Activated T-cell treated with anti-CD3 and anti-CD28 coated beads, Interleukin-2, amount 50 U/mL, for 72 hours (primary cell): ENCODE results near the gene TLDC2. TPM values are rescaled to one million over a fixed set of nuclear protein-coding genes. Genes with fewer than 3 reads are reported as not detected.
"Not testable (repeated sequence)": the region's sequence is repeated elsewhere in the genome, so short reads cannot be mapped to it uniquely, and the experiment has no call there.

Source experiments
- ATAC-seq, 2 donors: fragments of 150-1000 bp; cut with Tn5 transposase; replicated peaks in 1 of 2; 2 replicates each; pipeline ENCODE4 v1.10.0; 2021; ENCODE audit warnings: moderate library complexity in 2 of 2, mild to moderate bottlenecking in 1 of 2
- DNase-seq, 2 donors: peaks; one replicate each; pipeline ENCODE4 v3.0.0; 2021 to 2022; ENCODE audit warnings: mixed read lengths in 1 of 2
- H3K27ac Mint-ChIP-seq: one replicate; pipeline ENCODE4 v1.8.0; 2022; ENCODE audit warnings: mild to moderate bottlenecking, moderate library complexity, mixed read lengths
- H3K27me3 Mint-ChIP-seq: one replicate; pipeline ENCODE4 v1.8.0; 2022; ENCODE audit warnings: low read depth, mixed read lengths
- H3K36me3 Mint-ChIP-seq, 2 donors: one replicate each; pipeline ENCODE4 v1.8.0; 2022; ENCODE audit warnings: mixed read lengths in 2 of 2, mild to moderate bottlenecking in 1 of 2; ENCODE audit not compliant: insufficient read depth in 2 of 2
- H3K4me1 Mint-ChIP-seq: one replicate; pipeline ENCODE4 v1.8.0; 2022; ENCODE audit warnings: low read depth, mixed read lengths
- H3K4me3 Mint-ChIP-seq, 2 donors: one replicate each; pipeline ENCODE4 v1.8.0; 2022; ENCODE audit warnings: mild to moderate bottlenecking in 2 of 2, mixed read lengths in 2 of 2, moderate library complexity in 2 of 2
- H3K9me3 Mint-ChIP-seq, 2 donors: one replicate each; pipeline ENCODE4 v1.8.0; 2022; ENCODE audit warnings: mixed read lengths in 2 of 2
- total RNA-seq, 2 donors: library from RNA; stranded (reverse); gene quantifications; one replicate each; pipeline ENCODE4 v1.2.3, GENCODE V29; 2022

The TLDC2 gene
- total RNA-seq, 2 donors from 2014 or later = not detected

- H3K4me3 Mint-ChIP-seq, H3K36me3 Mint-ChIP-seq, ATAC-seq, DNase-seq, H3K27ac Mint-ChIP-seq, H3K9me3 Mint-ChIP-seq, H3K27me3 Mint-ChIP-seq: not testable (repeated sequence)
- peaks cover 34% of the 10 kb centered on the region for H3K4me1 Mint-ChIP-seq
These were observed 34.9 kb upstream of the TLDC2 start for GRCh38 chr20:36841030-36841429.

GRCh38 chr20:36845288-36845971 is 30.5 kb upstream of the TLDC2 start:
- Mint-ChIP-seq H3K27me3 (no peaks in the 10 kb centered on the region), H3K36me3 (no peaks in the 10 kb centered on the region), H3K4me3 (no peak overlapping the region), H3K27ac (no peak overlapping the region), H3K9me3 (no peaks in the 10 kb centered on the region), H3K4me1 (peaks cover 23% of the 10 kb centered on the region)
- no peak for DNase-seq
- no peak for ATAC-seq

GRCh38 chr20:36847009-36847709 is 28.8 kb upstream of the TLDC2 start:
- DNase-seq = no peak
- no peak overlapping the region for H3K4me3 Mint-ChIP-seq
- H3K27me3 Mint-ChIP-seq = no peaks in the 10 kb centered on the region
- ATAC-seq = no peak
- H3K9me3 Mint-ChIP-seq = peaks cover 0 to 3% of the 10 kb centered on the region in 2 donors
- H3K27ac Mint-ChIP-seq = no peak overlapping the region
- H3K36me3 Mint-ChIP-seq = no peaks in the 10 kb centered on the region
- H3K4me1 Mint-ChIP-seq = peaks cover 14% of the 10 kb centered on the region

GRCh38 chr20:36847710-36848040 is 28.3 kb upstream of the TLDC2 start:
- H3K4me1 Mint-ChIP-seq = peaks cover 9% of the 10 kb centered on the region
- ATAC-seq = no peak
- H3K9me3 Mint-ChIP-seq = peaks cover 0 to 3% of the 10 kb centered on the region in 2 donors
- H3K27ac Mint-ChIP-seq = no peak overlapping the region
- no peaks in the 10 kb centered on the region for H3K27me3 Mint-ChIP-seq
- no peaks in the 10 kb centered on the region for H3K36me3 Mint-ChIP-seq
- no peak overlapping the region for H3K4me3 Mint-ChIP-seq
- DNase-seq = no peak

GRCh38 chr20:36848078-36848660 is 27.8 kb upstream of the TLDC2 start:
- ATAC-seq = no peak

GRCh38 chr20:36848677-36849076 is 27.3 kb upstream of the TLDC2 start:
- DNase-seq (no peak), ATAC-seq (no peak)
- no peaks in the 10 kb centered on the region for H3K36me3 Mint-ChIP-seq
- no peaks in the 10 kb centered on the region for H3K27me3 Mint-ChIP-seq
- no peak overlapping the region for H3K27ac Mint-ChIP-seq
- peaks cover 2% of the 10 kb centered on the region for H3K4me1 Mint-ChIP-seq
- H3K4me3 Mint-ChIP-seq = no peak overlapping the region
- peaks cover 0 to 3% of the 10 kb centered on the region in 2 donors for H3K9me3 Mint-ChIP-seq

More at GRCh38 chr20:36848078-36848660, 27.8 kb upstream of the TLDC2 start:
- peaks cover 7% of the 10 kb centered on the region for H3K4me1 Mint-ChIP-seq
- H3K9me3 Mint-ChIP-seq = peaks cover 0 to 3% of the 10 kb centered on the region in 2 donors
- no peaks in the 10 kb centered on the region for H3K27me3 Mint-ChIP-seq
- H3K4me3 Mint-ChIP-seq = no peak overlapping the region
- DNase-seq = no peak
- no peak overlapping the region for H3K27ac Mint-ChIP-seq
- no peaks in the 10 kb centered on the region for H3K36me3 Mint-ChIP-seq

GRCh38 chr20:36849333-36850065 is 26.4 kb upstream of the TLDC2 start:
- no peaks in the 10 kb centered on the region for H3K4me1 Mint-ChIP-seq
- ATAC-seq (no peak), DNase-seq (no peak)
- H3K9me3 Mint-ChIP-seq = peaks cover 0 to 3% of the 10 kb centered on the region in 2 donors
- H3K36me3 Mint-ChIP-seq = no peaks in the 10 kb centered on the region
- no peaks in the 10 kb centered on the region for H3K27me3 Mint-ChIP-seq
- no peak overlapping the region for H3K27ac Mint-ChIP-seq
- H3K4me3 Mint-ChIP-seq = no peak overlapping the region

GRCh38 chr20:36850759-36851158 is 25.2 kb upstream of the TLDC2 start:
- DNase-seq = no peak
- Mint-ChIP-seq H3K27ac (no peak overlapping the region), H3K36me3 (no peaks in the 10 kb centered on the region), H3K4me3 (no peak overlapping the region), H3K4me1 (no peaks in the 10 kb centered on the region), H3K27me3 (no peaks in the 10 kb centered on the region), H3K9me3 (peaks cover 0 to 3% of the 10 kb centered on the region in 2 donors)
- no peak for ATAC-seq

- Mint-ChIP-seq H3K36me3 (no peaks in the 10 kb centered on the region), H3K27ac (no peak overlapping the region), H3K27me3 (no peaks in the 10 kb centered on the region), H3K4me1 (no peaks in the 10 kb centered on the region), H3K9me3 (peaks cover 0 to 3% of the 10 kb centered on the region in 2 donors), H3K4me3 (no peak overlapping the region)
- DNase-seq = no peak
- no peak for ATAC-seq
These were observed 24.4 kb upstream of the TLDC2 start for GRCh38 chr20:36851490-36851889.

- H3K27me3 Mint-ChIP-seq = no peaks in the 10 kb centered on the region
- H3K27ac Mint-ChIP-seq = no peak overlapping the region
- DNase-seq = no peak
- no peaks in the 10 kb centered on the region for H3K36me3 Mint-ChIP-seq
- peaks cover 0 to 3% of the 10 kb centered on the region in 2 donors for H3K9me3 Mint-ChIP-seq
- no peak for ATAC-seq
- no peak overlapping the region for H3K4me3 Mint-ChIP-seq
- peaks cover 7% of the 10 kb centered on the region for H3K4me1 Mint-ChIP-seq
These were observed 23.8 kb upstream of the TLDC2 start for GRCh38 chr20:36852187-36852586.

GRCh38 chr20:36854348-36855240 is 21.3 kb upstream of the TLDC2 start:
- DNase-seq (no peak), ATAC-seq (no peak)
- H3K27ac Mint-ChIP-seq = no peak overlapping the region
- no peaks in the 10 kb centered on the region for H3K36me3 Mint-ChIP-seq
- H3K9me3 Mint-ChIP-seq = peaks cover 0 to 3% of the 10 kb centered on the region in 2 donors
- H3K27me3 Mint-ChIP-seq = no peaks in the 10 kb centered on the region
- H3K4me3 Mint-ChIP-seq = no peak overlapping the region
- H3K4me1 Mint-ChIP-seq = peaks cover 9% of the 10 kb centered on the region

GRCh38 chr20:36855241-36855657 is 20.7 kb upstream of the TLDC2 start:
- H3K4me3 Mint-ChIP-seq = no peak overlapping the region
- no peaks in the 10 kb centered on the region for H3K27me3 Mint-ChIP-seq
- no peak overlapping the region for H3K27ac Mint-ChIP-seq
- H3K36me3 Mint-ChIP-seq = no peaks in the 10 kb centered on the region
- ATAC-seq (no peak), DNase-seq (no peak)
- peaks cover 9% of the 10 kb centered on the region for H3K4me1 Mint-ChIP-seq
- H3K9me3 Mint-ChIP-seq = peaks cover 0 to 3% of the 10 kb centered on the region in 2 donors
